Right renal cortex interstitium (tissue), 3 donors: ENCODE data around the gene CLTC. TPM values are rescaled to one million over a fixed set of nuclear protein-coding genes. Genes with fewer than 3 reads are reported as not detected.
"Not testable (repeated sequence)": the region's sequence is repeated elsewhere in the genome, so short reads cannot be mapped to it uniquely, and the experiment has no call there.

Source experiments
- DNase-seq, 3 donors: peaks; one replicate each; pipeline ENCODE4 v3.0.0-alpha.2; 2013; ENCODE audit warnings: low read depth in 3 of 3, low spot score in 2 of 3
- polyA plus RNA-seq, 3 donors: library from polyadenylated mRNA; unstranded; fragments of 120-200 nt; gene quantifications; one replicate each; pipeline ENCODE4 v1.2.1, GENCODE V29; 2013; ENCODE audit not compliant: insufficient read length in 3 of 3

Gene CLTC
- polyA plus RNA-seq, 3 donors: 338 to 360 (median 357) TPM

GRCh38 chr17:59633658-59634359, 14.1 kb downstream of the CLTC start:
- no peak for DNase-seq

GRCh38 chr17:59634632-59635541, 15.2 kb downstream of the CLTC start:
- no peak for DNase-seq

- no peak for DNase-seq
These were observed 18.1 kb downstream of the CLTC start for GRCh38 chr17:59637611-59638310.

- DNase-seq: no peak
These were observed 18.9 kb downstream of the CLTC start for GRCh38 chr17:59638553-59638952.

GRCh38 chr17:59641799-59642484, 22.2 kb downstream of the CLTC start:
- no peak for DNase-seq

- no peak for DNase-seq
These were observed 22.9 kb downstream of the CLTC start for GRCh38 chr17:59642565-59642964.

- peak in 1 of 3 donors; percentile 31 for DNase-seq
These were observed 23.8 kb downstream of the CLTC start for GRCh38 chr17:59643159-59644140.

GRCh38 chr17:59647288-59647687, 27.6 kb downstream of the CLTC start:
- no peak for DNase-seq

- no peak for DNase-seq
These were observed 30.2 kb downstream of the CLTC start for GRCh38 chr17:59649886-59650285.

- no peak for DNase-seq
These were observed 30.9 kb downstream of the CLTC start for GRCh38 chr17:59650642-59651041.

- no peak for DNase-seq
These were observed 31.7 kb downstream of the CLTC start for GRCh38 chr17:59651346-59651745.

- DNase-seq: no peak
These were observed 32.4 kb downstream of the CLTC start for GRCh38 chr17:59652119-59652518.

- DNase-seq: not testable (repeated sequence)
These were observed 36.9 kb downstream of the CLTC start for GRCh38 chr17:59656624-59657023.

GRCh38 chr17:59666235-59666634, 46.5 kb downstream of the CLTC start:
- DNase-seq: no peak

- DNase-seq: no peak
These were observed 49.1 kb downstream of the CLTC start for GRCh38 chr17:59668816-59669215.

GRCh38 chr17:59669411-59669810, 49.7 kb downstream of the CLTC start:
- DNase-seq: peak; percentile 19 to 39 (median 23)

- DNase-seq: no peak
These were observed 50.2 kb downstream of the CLTC start for GRCh38 chr17:59669944-59670343.

- no peak for DNase-seq
These were observed 51.7 kb downstream of the CLTC start for GRCh38 chr17:59671386-59671785.

- no peak for DNase-seq
These were observed 55.5 kb downstream of the CLTC start for GRCh38 chr17:59675231-59675630.
